CD4-positive, alpha-beta T cell treated with Interleukin-4 for 1 hour (primary cell): ENCODE data around the gene TMEM208.

Source experiments
- DNase-seq, 2 donors: peaks; one replicate each; pipeline ENCODE4 v3.0.0-alpha.2; 2020 to 2022

Gene TMEM208

GRCh38 chr16:67210069-67210937, 16.6 kb upstream of the TMEM208 start:
- no peak for DNase-seq

DNA sequence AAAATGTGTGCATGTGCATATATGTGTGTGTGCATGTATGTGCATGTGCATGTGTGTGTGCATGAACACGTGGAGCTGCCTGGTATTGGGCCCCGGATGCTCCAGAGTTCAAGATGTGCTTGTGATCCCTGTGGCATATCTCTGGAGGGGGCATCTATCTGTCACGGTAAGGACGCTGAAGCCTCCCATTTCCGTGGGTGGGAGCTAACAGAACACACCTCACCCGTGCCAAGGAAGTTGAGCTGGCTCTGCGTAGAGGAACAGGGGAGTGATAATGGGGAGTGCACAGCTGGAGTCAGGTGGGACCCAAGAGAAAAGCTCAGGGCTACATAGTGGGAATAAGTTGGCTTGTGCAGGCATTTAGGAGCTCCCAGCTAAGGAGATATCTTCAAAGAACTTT, 15.3 kb upstream of the TMEM208 start:
- no peak for DNase-seq

GRCh38 chr16:67212766-67213165, 14.2 kb upstream of the TMEM208 start:
- no peak for DNase-seq

- no peak for DNase-seq
Measured at GRCh38 chr16:67213197-67214019, 13.5 kb upstream of the TMEM208 start.

DNA sequence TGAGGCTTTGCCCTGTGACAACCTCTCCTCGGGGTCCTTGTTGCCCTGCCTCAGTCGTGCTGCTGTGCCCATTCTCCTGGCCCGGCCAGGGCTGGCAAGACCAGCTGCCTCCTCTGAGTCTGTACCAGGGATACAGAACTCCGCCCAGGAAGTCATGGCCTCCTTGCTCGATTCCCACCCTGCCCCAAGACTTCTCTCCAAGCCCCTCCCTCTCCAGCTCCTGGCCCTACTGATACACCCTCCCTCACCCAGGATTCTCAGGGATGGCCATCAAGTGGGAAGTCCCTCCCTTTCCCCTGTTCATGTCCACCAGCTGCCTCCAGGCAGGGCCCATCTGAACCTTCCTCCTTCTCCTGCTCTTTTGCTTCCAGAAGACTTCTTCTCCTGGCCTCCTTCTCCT, 11.2 kb upstream of the TMEM208 start:
- no peak for DNase-seq

GRCh38 chr16:67216612-67217490, 10.1 kb upstream of the TMEM208 start:
- DNase-seq = no peak

GRCh38 chr16:67223992-67224391, 2.9 kb upstream of the TMEM208 start:
- no peak for DNase-seq

DNA sequence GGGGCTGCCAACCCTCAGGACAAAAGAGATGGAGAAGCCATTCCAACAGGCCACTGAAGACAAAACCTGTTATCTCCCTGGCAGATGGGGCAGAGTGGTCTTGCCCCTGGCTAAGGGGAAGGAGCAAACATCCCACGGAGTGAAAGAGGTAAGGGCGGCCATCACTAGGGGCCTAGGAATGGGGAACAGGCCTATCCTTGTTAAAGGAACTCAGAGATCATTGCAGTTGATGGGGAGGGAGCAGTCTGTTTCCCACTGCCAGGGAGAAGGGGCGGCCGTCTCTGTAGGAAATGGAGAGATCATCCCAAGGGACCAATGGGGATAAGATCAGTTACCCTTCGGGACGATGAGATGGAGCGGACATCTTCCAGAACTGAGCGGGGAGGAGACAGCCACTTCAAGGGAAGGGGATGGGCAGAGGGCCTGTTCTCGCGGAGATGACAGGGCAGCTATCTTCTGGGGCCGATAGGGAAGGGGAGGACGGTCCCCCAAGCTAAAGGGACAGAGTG, 581 bp upstream of the TMEM208 start:
- DNase-seq = no peak

DNA sequence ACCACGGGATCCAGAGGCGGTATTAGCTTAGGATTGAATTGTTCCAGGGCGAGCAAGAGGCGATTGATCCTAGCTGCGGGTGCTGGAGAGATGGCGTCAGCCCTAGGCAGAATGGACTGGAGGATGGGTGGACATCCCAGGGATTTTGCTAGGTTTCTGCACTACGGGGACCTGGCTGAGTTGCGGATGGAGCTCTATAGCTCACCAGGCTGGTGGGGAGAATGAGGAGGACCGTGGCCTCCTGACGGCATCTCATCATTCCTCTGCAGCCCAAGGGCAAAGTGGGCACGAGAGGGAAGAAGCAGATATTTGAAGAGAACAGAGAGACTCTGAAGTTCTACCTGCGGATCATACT, 614 bp downstream of the TMEM208 start:
- DNase-seq = no peak

GRCh38 chr16:67228034-67228785, 1.3 kb downstream of the TMEM208 start:
- DNase-seq = no peak

DNA sequence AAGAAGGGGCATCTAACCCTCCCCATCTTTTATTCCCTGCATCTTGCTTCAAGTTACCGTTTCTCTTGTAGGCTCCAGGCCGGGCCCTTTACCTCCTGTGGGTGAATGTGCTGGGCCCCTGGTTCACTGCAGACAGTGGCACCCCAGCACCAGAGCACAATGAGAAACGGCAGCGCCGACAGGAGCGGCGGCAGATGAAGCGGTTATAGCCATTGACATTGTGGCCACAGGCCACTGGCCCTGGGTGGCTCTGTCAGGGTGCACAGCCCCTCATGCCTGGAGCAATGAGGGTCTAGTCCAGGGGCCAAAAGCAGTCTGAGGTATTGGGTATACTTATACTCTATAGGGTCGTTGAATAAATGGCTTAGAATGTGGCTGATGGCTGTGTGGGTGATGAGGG, 2.0 kb downstream of the TMEM208 start:
- DNase-seq = no peak

GRCh38 chr16:67229906-67230808, 3.2 kb downstream of the TMEM208 start:
- no peak for DNase-seq

DNA sequence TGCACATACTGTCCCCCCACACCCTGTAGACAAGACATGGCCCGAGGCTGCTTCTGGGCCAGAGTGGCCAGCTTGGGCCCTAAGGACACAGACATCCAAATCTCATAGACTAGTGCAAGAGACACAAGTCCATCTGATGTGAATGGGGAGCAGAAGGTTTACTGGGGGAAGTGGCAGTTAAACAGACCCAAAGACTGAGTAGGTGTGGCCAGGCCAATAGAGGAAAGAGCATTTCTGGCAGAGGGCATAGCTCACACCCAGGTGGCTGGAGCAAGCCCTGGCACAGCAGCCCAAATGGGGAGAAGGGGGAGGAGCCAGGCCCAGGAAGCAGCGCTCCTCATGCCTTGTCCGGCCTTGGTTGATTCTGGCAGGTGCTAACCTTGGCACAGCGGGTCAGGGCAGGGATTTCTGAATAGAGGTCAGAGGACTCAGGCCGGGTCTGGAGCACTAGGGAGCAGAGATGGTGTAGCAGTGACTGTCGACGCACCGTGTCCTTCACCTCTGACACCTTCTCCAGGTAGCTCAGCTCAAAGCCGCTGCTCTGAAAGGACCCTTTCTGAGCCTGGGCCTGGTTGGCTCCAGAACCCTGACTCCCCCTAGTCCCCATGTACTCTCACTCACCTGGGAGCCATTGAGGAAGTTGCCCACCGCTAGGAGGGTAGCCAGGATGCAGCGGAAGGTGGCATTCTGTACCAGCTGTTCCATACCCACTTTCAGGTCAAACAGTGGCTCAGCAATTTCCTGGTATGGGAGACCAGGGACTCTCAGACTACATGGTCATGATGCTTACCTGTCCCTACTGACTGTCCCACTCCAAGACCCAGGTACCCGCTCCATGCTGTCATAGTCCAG, 4.1 kb downstream of the TMEM208 start:
- DNase-seq = no peak

DNA sequence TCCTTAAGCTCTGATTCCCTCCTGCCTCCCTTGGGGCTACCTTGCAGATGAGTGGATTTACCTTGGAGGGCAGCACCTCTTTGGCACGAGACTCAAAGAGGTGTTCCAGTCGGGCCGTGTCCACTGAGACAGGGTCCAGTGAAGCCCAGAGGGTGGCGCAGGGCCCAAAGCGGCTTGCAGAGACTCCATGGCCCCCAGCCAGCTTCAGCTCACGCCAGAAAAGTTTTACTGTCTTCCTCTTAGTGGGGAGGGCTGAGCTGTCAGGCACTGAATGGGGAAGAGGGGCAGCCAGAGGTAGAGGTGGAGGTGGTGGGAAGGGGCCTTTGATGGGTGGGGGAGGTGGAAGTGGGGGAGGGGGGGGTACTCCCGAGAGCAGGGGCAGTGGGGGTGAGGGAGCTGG, 6.7 kb downstream of the TMEM208 start:
- no peak for DNase-seq

DNA sequence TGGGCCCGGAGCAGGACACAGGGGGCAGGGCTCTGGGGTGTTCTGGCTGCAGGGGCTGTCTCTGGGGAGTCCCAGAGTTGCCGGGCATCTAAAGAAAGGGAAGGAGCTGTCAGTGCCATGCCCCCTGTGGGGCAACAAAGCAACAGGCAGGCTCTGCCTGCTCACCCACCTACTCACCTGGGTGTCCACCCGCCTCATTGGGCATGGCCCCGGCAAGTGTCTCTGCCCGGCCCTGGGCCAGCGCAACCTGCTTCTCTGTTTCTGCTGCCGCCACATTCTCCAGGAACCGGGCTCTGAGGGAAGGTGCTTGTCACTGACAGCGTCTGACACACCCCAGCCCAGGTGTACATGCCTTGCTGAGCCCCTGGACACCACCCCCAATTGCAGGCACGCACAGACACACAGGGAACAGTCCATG, 7.3 kb downstream of the TMEM208 start:
- DNase-seq = no peak

GRCh38 chr16:67235816-67236562, 9.1 kb downstream of the TMEM208 start:
- DNase-seq = peak; percentile 30 to 78

GRCh38 chr16:67236563-67237395, 9.8 kb downstream of the TMEM208 start:
- peak; percentile 70 to 87 for DNase-seq
